Natural killer cell (primary cell): ENCODE results near the gene ZBTB7B. TPM values are rescaled to one million over a fixed set of nuclear protein-coding genes. Genes with fewer than 3 reads are reported as not detected.
A peak's percentile ranks its signal among the peaks of the same experiment; 100 is the strongest.

Experiments used
- ATAC-seq, 3 donors: fragments of 150-1000 bp in 2 of 3; fragments of 200-7000 bp in 1 of 3; cut with Tn5 transposase; 1 replicate in 1 of 3; 2 replicates in 2 of 3; pipeline ENCODE4 v1.10.0; 2021; ENCODE audit warnings: mild to moderate bottlenecking in 2 of 3, moderate library complexity in 2 of 3
- DNase-seq, 2 donors: peaks; one replicate each; pipeline versions ENCODE4 v3.0.0 to v3.0.0-alpha.2; 2013 to 2021; ENCODE audit warnings: mixed read lengths in 1 of 2
- H3K27ac ChIP-seq: one replicate; pipeline ENCODE4 v1.5.1; 2013; ENCODE audit warnings: mild to moderate bottlenecking, low read length
- H3K27me3 ChIP-seq: one replicate; pipeline ENCODE4 v1.6.1; 2013; ENCODE audit warnings: low read length; ENCODE audit not compliant: control insufficient read depth, insufficient read depth
- H3K36me3 ChIP-seq: one replicate; pipeline ENCODE4 v1.6.1; 2013; ENCODE audit warnings: low read length; ENCODE audit not compliant: control insufficient read depth, insufficient read depth
- H3K4me1 ChIP-seq: one replicate; pipeline ENCODE4 v1.6.1; 2013; ENCODE audit warnings: low read length; ENCODE audit not compliant: control insufficient read depth, insufficient read depth
- H3K4me3 ChIP-seq: one replicate; pipeline ENCODE4 v1.5.1; 2013; ENCODE audit warnings: low read length
- H3K9me3 ChIP-seq: one replicate; pipeline ENCODE4 v1.6.1; 2013; ENCODE audit warnings: low read length; ENCODE audit not compliant: control insufficient read depth, insufficient read depth
- H3K27ac Mint-ChIP-seq, 2 donors: one replicate each; pipeline ENCODE4 v1.8.0; 2022; ENCODE audit warnings: mild to moderate bottlenecking in 2 of 2, mixed read lengths in 2 of 2, moderate library complexity in 1 of 2
- H3K27me3 Mint-ChIP-seq, 2 donors: one replicate each; pipeline ENCODE4 v1.8.0; 2022; ENCODE audit warnings: low read depth in 2 of 2, mixed read lengths in 2 of 2
- H3K36me3 Mint-ChIP-seq: one replicate; pipeline ENCODE4 v1.8.0; 2022; ENCODE audit warnings: mixed read lengths
- H3K4me1 Mint-ChIP-seq, 2 donors: one replicate each; pipeline ENCODE4 v1.8.0; 2022; ENCODE audit warnings: mixed read lengths in 2 of 2
- H3K4me3 Mint-ChIP-seq: one replicate; pipeline ENCODE4 v1.8.0; 2022; ENCODE audit warnings: mild to moderate bottlenecking, moderate library complexity, mixed read lengths
- H3K9me3 Mint-ChIP-seq, 2 donors: one replicate each; pipeline ENCODE4 v1.8.0; 2022; ENCODE audit warnings: mixed read lengths in 2 of 2
- CTCF ChIP-seq: fragments of 200-600 bp; IDR thresholded peaks from one replicate; pipeline ENCODE4 v1.8.0; 2022; ENCODE audit warnings: antibody characterized with exemption
- WGBS: methylation state at CpG from one replicate; pipeline ENCODE4 v1.1.7; 2013; ENCODE audit warnings: missing lambda C conversion rate; ENCODE audit not compliant: insufficient coverage; 5-methylcytosine and 5-hydroxymethylcytosine counted together
- intact Hi-C: fragments of 100-400 bp; cut with micrococcal nuclease; formaldehyde crosslinking; loops from one replicate; pipeline ENCODE4 v1.14.2; 2022
- total RNA-seq, 4 donors: library from RNA; stranded (reverse); fragments of 120-200 nt in 1 of 4; gene quantifications; one replicate each; pipeline versions ENCODE4 v1.2.3 to v1.2.4, GENCODE V29; 2013 to 2022

Gene ZBTB7B
- total RNA-seq, 3 donors from 2014 or later (not counting 1 experiment from before 2014, with no cell fraction given): 61.2 to 75.4 (median 63.3) TPM

- Histone ChIP-seq H3K36me3 (no peaks in the 10 kb centered on the region), H3K4me1 (peaks cover 84% of the 10 kb centered on the region), H3K27ac (peak overlapping the region; percentile 76), H3K4me3 (no peak overlapping the region), H3K27me3 (no peaks in the 10 kb centered on the region), H3K9me3 (no peaks in the 10 kb centered on the region)
- H3K4me3 Mint-ChIP-seq: peak overlapping the region; percentile 50
- H3K9me3 Mint-ChIP-seq: no peaks in the 10 kb centered on the region
- peak in 1 of 2 donors; percentile 53 for DNase-seq
- TF ChIP-seq CTCF: no peak
- ATAC-seq: no peak
- no peaks in the 10 kb centered on the region for H3K27me3 Mint-ChIP-seq
- intact Hi-C loops: no loop called here
- H3K4me1 Mint-ChIP-seq: peaks cover 25 to 78% of the 10 kb centered on the region in 2 donors
- no peaks in the 10 kb centered on the region for H3K36me3 Mint-ChIP-seq
- WGBS: 46% methylated on average over 8 of the region's 17 CpGs
- H3K27ac Mint-ChIP-seq: peak overlapping the region; percentile 89 to 92
Observed at GRCh38 chr1:155005076-155006011, 2.7 kb downstream of the ZBTB7B start.

GRCh38 chr1:155006601-155007101, 4.0 kb downstream of the ZBTB7B start:
- intact Hi-C loops: no loop called here
- no peaks in the 10 kb centered on the region for H3K27me3 ChIP-seq
- DNase-seq: peak in 1 of 2 donors; percentile 76
- H3K27ac Mint-ChIP-seq: peak overlapping the region; percentile 89 to 92
- no peak overlapping the region for H3K4me3 ChIP-seq
- peaks cover 86% of the 10 kb centered on the region for H3K4me1 ChIP-seq
- WGBS: 0% methylated on average over 2 of the region's 2 CpGs
- peaks cover 25 to 84% of the 10 kb centered on the region in 2 donors for H3K4me1 Mint-ChIP-seq
- no peaks in the 10 kb centered on the region for H3K9me3 Mint-ChIP-seq
- TF ChIP-seq CTCF: no peak
- no peak for ATAC-seq
- H3K27ac ChIP-seq: peak overlapping the region; percentile 65
- H3K4me3 Mint-ChIP-seq: peak overlapping the region; percentile 68
- no peaks in the 10 kb centered on the region for H3K27me3 Mint-ChIP-seq
- no peaks in the 10 kb centered on the region for H3K36me3 Mint-ChIP-seq
- H3K9me3 ChIP-seq: no peaks in the 10 kb centered on the region
- H3K36me3 ChIP-seq: no peaks in the 10 kb centered on the region

GRCh38 chr1:155007251-155007828, 4.7 kb downstream of the ZBTB7B start:
- Histone ChIP-seq H3K4me1 (peaks cover 93% of the 10 kb centered on the region), H3K27me3 (no peaks in the 10 kb centered on the region), H3K27ac (no peak overlapping the region), H3K4me3 (no peak overlapping the region), H3K9me3 (no peaks in the 10 kb centered on the region), H3K36me3 (no peaks in the 10 kb centered on the region)
- Mint-ChIP-seq H3K27ac (peak overlapping the region in 1 of 2 donors; percentile 92), H3K4me1 (peaks cover 25 to 90% of the 10 kb centered on the region in 2 donors), H3K27me3 (no peaks in the 10 kb centered on the region), H3K9me3 (no peaks in the 10 kb centered on the region), H3K4me3 (no peak overlapping the region), H3K36me3 (no peaks in the 10 kb centered on the region)
- WGBS: 85% methylated on average over 6 of the region's 6 CpGs
- ATAC-seq (no peak), DNase-seq (peak in 1 of 2 donors; percentile 20)
- intact Hi-C loops: no loop called here
- no peak for TF ChIP-seq CTCF
